ENCODE data around the gene GLG1. TPM values are rescaled to one million over a fixed set of nuclear protein-coding genes. Genes with fewer than 3 reads are reported as not detected.
A peak's percentile ranks its signal among the peaks of the same experiment; 100 is the strongest.

The GLG1 gene
- total RNA-seq, 1 donor from 2014 or later, result 153 TPM

GRCh38 chr16:74623839-74624235 lies 16.9 kb upstream of the GLG1 start:
- peaks cover 7% of the 10 kb centered on the region for H3K36me3 Mint-ChIP-seq (ENCODE audit: low read depth, unreplicated experiment)
- H3K79me2 ChIP-seq (ENCODE audit: insufficient read depth, low read length), result no peaks in the 10 kb centered on the region
- H3K27ac ChIP-seq (ENCODE audit: low read depth, low read length), result no peak overlapping the region
- no peak for TF ChIP-seq EZH2 (IDR thresholded peaks at IDR 0.05; ENCODE audit: insufficient read depth, low read length)
- TF ChIP-seq CTCF (IDR thresholded peaks at IDR 0.05; ENCODE audit: insufficient read depth, low read depth, low read length), result no peak
- peaks cover 15% of the 10 kb centered on the region for H3K4me1 Mint-ChIP-seq (ENCODE audit: low read depth, unreplicated experiment)
- FAIRE-seq (no peak), DNase-seq (ENCODE audit: low read depth) (no peak)
- H3K27me3 Mint-ChIP-seq (ENCODE audit: low read depth, unreplicated experiment), result no peaks in the 10 kb centered on the region
- no peak overlapping the region for H3K4me3 Mint-ChIP-seq (ENCODE audit: unreplicated experiment)
- H3K4me3 ChIP-seq (ENCODE audit: insufficient read depth, low read depth, low read length), result no peak overlapping the region
- H4K20me1 ChIP-seq (ENCODE audit: insufficient read depth, low read length), result peaks cover 32% of the 10 kb centered on the region
- H3K9me3 ChIP-seq (ENCODE audit: insufficient read depth, low read depth, low read length), result no peaks in the 10 kb centered on the region
- H3K27ac Mint-ChIP-seq (ENCODE audit: unreplicated experiment), result no peak overlapping the region
- H3K27me3 ChIP-seq (ENCODE audit: insufficient read depth, low read length), result no peaks in the 10 kb centered on the region
- H3K4me2 ChIP-seq (ENCODE audit: low read length), result no peak overlapping the region
- no peak overlapping the region for H2AFZ ChIP-seq (ENCODE audit: low read depth, low read length)
- H3K36me3 ChIP-seq (ENCODE audit: insufficient read depth, low read length), result peaks cover 37% of the 10 kb centered on the region
- no peaks in the 10 kb centered on the region for H3K9me3 Mint-ChIP-seq (ENCODE audit: unreplicated experiment)
- no peak overlapping the region for H3K9ac ChIP-seq (ENCODE audit: low read length)
- peaks cover 4% of the 10 kb centered on the region for H3K4me1 ChIP-seq (ENCODE audit: insufficient read depth, low read length)

- Histone ChIP-seq H3K36me3 (ENCODE audit: insufficient read depth, low read length) (peaks cover 37% of the 10 kb centered on the region), H3K4me3 (ENCODE audit: insufficient read depth, low read depth, low read length) (no peak overlapping the region), H3K4me1 (ENCODE audit: insufficient read depth, low read length) (peaks cover 4% of the 10 kb centered on the region), H3K27ac (ENCODE audit: low read depth, low read length) (no peak overlapping the region), H4K20me1 (ENCODE audit: insufficient read depth, low read length) (peaks cover 29% of the 10 kb centered on the region), H3K9ac (ENCODE audit: low read length) (no peak overlapping the region), H3K4me2 (ENCODE audit: low read length) (no peak overlapping the region), H3K9me3 (ENCODE audit: insufficient read depth, low read depth, low read length) (no peaks in the 10 kb centered on the region), H2AFZ (ENCODE audit: low read depth, low read length) (no peak overlapping the region), H3K79me2 (ENCODE audit: insufficient read depth, low read length) (no peaks in the 10 kb centered on the region), H3K27me3 (ENCODE audit: insufficient read depth, low read length) (no peaks in the 10 kb centered on the region)
- TF ChIP-seq EZH2 (IDR thresholded peaks at IDR 0.05; ENCODE audit: insufficient read depth, low read length) (no peak), CTCF (IDR thresholded peaks at IDR 0.05; ENCODE audit: insufficient read depth, low read depth, low read length) (peak; percentile 64)
- Mint-ChIP-seq H3K36me3 (ENCODE audit: low read depth, unreplicated experiment) (peaks cover 6% of the 10 kb centered on the region), H3K4me3 (ENCODE audit: unreplicated experiment) (no peak overlapping the region), H3K4me1 (ENCODE audit: low read depth, unreplicated experiment) (peaks cover 15% of the 10 kb centered on the region), H3K9me3 (ENCODE audit: unreplicated experiment) (no peaks in the 10 kb centered on the region), H3K27me3 (ENCODE audit: low read depth, unreplicated experiment) (no peaks in the 10 kb centered on the region), H3K27ac (ENCODE audit: unreplicated experiment) (no peak overlapping the region)
- peak; percentile 62 for FAIRE-seq
- peak; percentile 20 for DNase-seq (ENCODE audit: low read depth)
Measured at GRCh38 chr16:74623214-74623838, 16.4 kb upstream of the GLG1 start.

GRCh38 chr16:74622005-74622404 lies 15.1 kb upstream of the GLG1 start:
- FAIRE-seq (no peak), DNase-seq (ENCODE audit: low read depth) (no peak)
- peaks cover 10% of the 10 kb centered on the region for H3K4me1 Mint-ChIP-seq (ENCODE audit: low read depth, unreplicated experiment)
- H3K9ac ChIP-seq (ENCODE audit: low read length), result no peak overlapping the region
- H3K79me2 ChIP-seq (ENCODE audit: insufficient read depth, low read length), result no peaks in the 10 kb centered on the region
- no peak overlapping the region for H3K4me2 ChIP-seq (ENCODE audit: low read length)
- H3K27ac ChIP-seq (ENCODE audit: low read depth, low read length), result no peak overlapping the region
- peaks cover 16% of the 10 kb centered on the region for H4K20me1 ChIP-seq (ENCODE audit: insufficient read depth, low read length)
- TF ChIP-seq CTCF (IDR thresholded peaks at IDR 0.05; ENCODE audit: insufficient read depth, low read depth, low read length), result no peak
- no peak for TF ChIP-seq EZH2 (IDR thresholded peaks at IDR 0.05; ENCODE audit: insufficient read depth, low read length)
- H3K27me3 Mint-ChIP-seq (ENCODE audit: low read depth, unreplicated experiment), result no peaks in the 10 kb centered on the region
- H3K27me3 ChIP-seq (ENCODE audit: insufficient read depth, low read length), result no peaks in the 10 kb centered on the region
- no peaks in the 10 kb centered on the region for H3K9me3 ChIP-seq (ENCODE audit: insufficient read depth, low read depth, low read length)
- no peaks in the 10 kb centered on the region for H3K4me1 ChIP-seq (ENCODE audit: insufficient read depth, low read length)
- H2AFZ ChIP-seq (ENCODE audit: low read depth, low read length), result no peak overlapping the region
- H3K4me3 ChIP-seq (ENCODE audit: insufficient read depth, low read depth, low read length), result no peak overlapping the region
- H3K9me3 Mint-ChIP-seq (ENCODE audit: unreplicated experiment), result peaks cover 3% of the 10 kb centered on the region
- no peak overlapping the region for H3K4me3 Mint-ChIP-seq (ENCODE audit: unreplicated experiment)
- peaks cover 37% of the 10 kb centered on the region for H3K36me3 ChIP-seq (ENCODE audit: insufficient read depth, low read length)
- no peak overlapping the region for H3K27ac Mint-ChIP-seq (ENCODE audit: unreplicated experiment)
- peaks cover 5% of the 10 kb centered on the region for H3K36me3 Mint-ChIP-seq (ENCODE audit: low read depth, unreplicated experiment)
